ENCODE data around the gene RPS26. TPM values are rescaled to one million over a fixed set of nuclear protein-coding genes. Genes with fewer than 3 reads are reported as not detected.
A peak's percentile ranks its signal among the peaks of the same experiment; 100 is the strongest.

Gene RPS26
- total and polyA plus RNA-seq, 2 of the 13 experiments (the other 11 are each of a cell fraction or from before 2014, with no cell fraction given) = 150 to 421 TPM

DNA sequence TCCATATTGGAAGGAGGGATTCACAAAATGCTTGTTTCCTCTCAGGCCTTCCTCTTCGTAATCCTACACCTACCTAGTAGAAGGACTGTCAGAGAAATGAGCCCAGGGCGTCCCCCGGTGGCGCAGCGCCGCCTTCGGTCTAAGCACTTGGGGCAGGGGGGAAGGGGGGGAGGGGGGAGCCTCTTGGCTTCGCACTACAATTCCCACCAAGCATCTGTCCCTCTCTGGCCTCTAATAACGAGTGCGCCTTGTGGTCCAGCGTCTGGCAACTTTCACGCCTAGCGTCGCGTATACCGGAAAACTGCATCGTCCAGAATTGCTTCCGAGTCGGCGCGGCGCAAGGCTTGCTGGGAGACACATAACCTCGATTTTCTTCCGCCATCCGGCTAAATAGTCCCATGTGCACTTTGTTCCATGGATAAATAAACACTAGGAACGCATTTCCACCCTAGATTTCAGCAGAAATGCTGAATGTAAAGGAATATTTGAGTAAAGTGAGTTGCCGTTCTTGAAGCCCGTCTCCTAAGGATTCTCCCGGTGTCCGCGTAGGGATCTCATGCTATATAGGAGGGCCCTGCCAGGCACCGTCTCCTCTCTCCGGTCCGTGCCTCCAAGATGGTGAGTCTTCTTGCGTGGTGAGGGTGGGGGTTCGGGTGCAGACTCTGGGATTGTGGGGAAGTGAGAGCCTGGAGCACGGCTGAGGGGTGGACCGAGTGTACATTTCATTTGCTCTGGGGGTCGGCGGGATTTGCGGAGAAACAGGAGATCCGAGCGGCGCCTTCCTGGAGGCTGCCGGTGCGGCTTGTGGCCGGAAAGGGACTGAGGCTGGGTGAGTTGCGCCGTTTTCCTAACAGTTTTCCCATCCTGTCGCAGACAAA, at the start of gene RPS26 (continued):
- TF ChIP-seq, protein P1, sequence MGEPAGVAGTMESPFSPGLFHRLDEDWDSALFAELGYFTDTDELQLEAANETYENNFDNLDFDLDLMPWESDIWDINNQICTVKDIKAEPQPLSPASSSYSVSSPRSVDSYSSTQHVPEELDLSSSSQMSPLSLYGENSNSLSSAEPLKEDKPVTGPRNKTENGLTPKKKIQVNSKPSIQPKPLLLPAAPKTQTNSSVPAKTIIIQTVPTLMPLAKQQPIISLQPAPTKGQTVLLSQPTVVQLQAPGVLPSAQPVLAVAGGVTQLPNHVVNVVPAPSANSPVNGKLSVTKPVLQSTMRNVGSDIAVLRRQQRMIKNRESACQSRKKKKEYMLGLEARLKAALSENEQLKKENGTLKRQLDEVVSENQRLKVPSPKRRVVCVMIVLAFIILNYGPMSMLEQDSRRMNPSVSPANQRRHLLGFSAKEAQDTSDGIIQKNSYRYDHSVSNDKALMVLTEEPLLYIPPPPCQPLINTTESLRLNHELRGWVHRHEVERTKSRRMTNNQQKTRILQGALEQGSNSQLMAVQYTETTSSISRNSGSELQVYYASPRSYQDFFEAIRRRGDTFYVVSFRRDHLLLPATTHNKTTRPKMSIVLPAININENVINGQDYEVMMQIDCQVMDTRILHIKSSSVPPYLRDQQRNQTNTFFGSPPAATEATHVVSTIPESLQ (CRISPR knock-in tag; conservative IDR thresholded peaks at IDR 0.05) = peak; percentile 57; the same call in 1 of the 2 replicates
- TF ChIP-seq JDP2 (CRISPR knock-in tag; IDR thresholded peaks at IDR 0.05; ENCODE audit: borderline replicate concordance) (no peak), PRDM4 (CRISPR knock-in tag; IDR thresholded peaks at IDR 0.05; ENCODE audit: borderline replicate concordance) (no peak), BRD4 (CRISPR knock-in tag; IDR thresholded peaks at IDR 0.05) (peak; percentile 78; the same call in 1 of the 2 replicates), ZNF207 (IDR thresholded peaks at IDR 0.05; ENCODE audit: borderline replicate concordance) (no peak), ZNF776 (CRISPR knock-in tag; IDR thresholded peaks at IDR 0.05) (no peak), ZNF367 (CRISPR knock-in tag; IDR thresholded peaks at IDR 0.05; ENCODE audit: borderline replicate concordance) (0 out of 2 replicates have a peak, but pooled peaks have one; percentile 74), U2AF1 (optimal IDR thresholded peaks at IDR 0.05; ENCODE audit: low read depth, low read length) (peak; percentile 11), SNAPC5 (CRISPR knock-in tag; IDR thresholded peaks at IDR 0.05; ENCODE audit: borderline replicate concordance) (peak; percentile 70; the same call in 1 of the 2 replicates), ZNF788 (CRISPR knock-in tag; IDR thresholded peaks at IDR 0.05; ENCODE audit: borderline replicate concordance) (peak; percentile 84; the same call in 1 of the 2 replicates), PHF20 (CRISPR knock-in tag; IDR thresholded peaks at IDR 0.05) (peak; percentile 93), SIX4 (CRISPR knock-in tag; IDR thresholded peaks at IDR 0.05) (peak; percentile 83), MIER2 (CRISPR knock-in tag; IDR thresholded peaks at IDR 0.05) (peak; percentile 63; the same call in 1 of the 2 replicates), SRY (CRISPR knock-in tag; IDR thresholded peaks at IDR 0.05) (peak; percentile 89), ZNF567 (CRISPR knock-in tag; IDR thresholded peaks at IDR 0.05; ENCODE audit: borderline replicate concordance) (peak; percentile 68; the same call in 1 of the 2 replicates), HDAC1 (CRISPR knock-in tag; IDR thresholded peaks at IDR 0.05) (peak; percentile 90), CCAR2 (optimal IDR thresholded peaks at IDR 0.05; ENCODE audit: low read depth, low read length) (peak; percentile 56), ZNF3 (CRISPR knock-in tag; IDR thresholded peaks at IDR 0.05) (0 out of 2 replicates have a peak, but pooled peaks have one; percentile 3)
- TF ChIP-seq, protein P2, sequence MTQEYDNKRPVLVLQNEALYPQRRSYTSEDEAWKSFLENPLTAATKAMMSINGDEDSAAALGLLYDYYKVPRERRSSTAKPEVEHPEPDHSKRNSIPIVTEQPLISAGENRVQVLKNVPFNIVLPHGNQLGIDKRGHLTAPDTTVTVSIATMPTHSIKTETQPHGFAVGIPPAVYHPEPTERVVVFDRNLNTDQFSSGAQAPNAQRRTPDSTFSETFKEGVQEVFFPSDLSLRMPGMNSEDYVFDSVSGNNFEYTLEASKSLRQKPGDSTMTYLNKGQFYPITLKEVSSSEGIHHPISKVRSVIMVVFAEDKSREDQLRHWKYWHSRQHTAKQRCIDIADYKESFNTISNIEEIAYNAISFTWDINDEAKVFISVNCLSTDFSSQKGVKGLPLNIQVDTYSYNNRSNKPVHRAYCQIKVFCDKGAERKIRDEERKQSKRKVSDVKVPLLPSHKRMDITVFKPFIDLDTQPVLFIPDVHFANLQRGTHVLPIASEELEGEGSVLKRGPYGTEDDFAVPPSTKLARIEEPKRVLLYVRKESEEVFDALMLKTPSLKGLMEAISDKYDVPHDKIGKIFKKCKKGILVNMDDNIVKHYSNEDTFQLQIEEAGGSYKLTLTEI (CRISPR knock-in tag; conservative IDR thresholded peaks at IDR 0.05) = no peak
- TF ChIP-seq, protein P3, sequence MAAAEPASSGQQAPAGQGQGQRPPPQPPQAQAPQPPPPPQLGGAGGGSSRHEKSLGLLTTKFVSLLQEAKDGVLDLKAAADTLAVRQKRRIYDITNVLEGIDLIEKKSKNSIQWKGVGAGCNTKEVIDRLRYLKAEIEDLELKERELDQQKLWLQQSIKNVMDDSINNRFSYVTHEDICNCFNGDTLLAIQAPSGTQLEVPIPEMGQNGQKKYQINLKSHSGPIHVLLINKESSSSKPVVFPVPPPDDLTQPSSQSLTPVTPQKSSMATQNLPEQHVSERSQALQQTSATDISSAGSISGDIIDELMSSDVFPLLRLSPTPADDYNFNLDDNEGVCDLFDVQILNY (CRISPR knock-in tag; conservative IDR thresholded peaks at IDR 0.05) = 0 out of 2 replicates have a peak, but pooled peaks have one; percentile 18
